Thyroid gland (tissue), 4 donors: ENCODE data around the gene FIG4.

Experiments
- CTCF ChIP-seq, 6 experiments: fragments of 200-600 bp in 3 of 6; fragments of 450-650 bp in 3 of 6; sonication (generic) in 3 of 6; IDR thresholded peaks; one replicate each; pipeline ENCODE4 v1.5.1; 2016 to 2019; ENCODE audit warnings: antibody characterized with exemption in 6 of 6, mild to moderate bottlenecking in 2 of 6, inconsistent platforms in 1 of 6, moderate library complexity in 1 of 6
- POLR2A ChIP-seq, 2 donors: fragments of 450-650 bp; IDR thresholded peaks; one replicate each; pipeline ENCODE4 v1.6.1; 2017; ENCODE audit warnings: antibody characterized with exemption in 2 of 2, mild to moderate bottlenecking in 2 of 2, moderate library complexity in 1 of 2

- TF ChIP-seq CTCF (IDR thresholded peaks at IDR 0.05): no peak
- no peak for TF ChIP-seq POLR2A (IDR thresholded peaks at IDR 0.05)
Measured at GRCh38 chr6:109772883-109773431, 81.9 kb downstream of the FIG4 start.
